HepG2 (cell line): Measurements from ENCODE around the gene TSSK3. TPM values are rescaled to one million over a fixed set of nuclear protein-coding genes. Genes with fewer than 3 reads are reported as not detected.

Experiments
- BCL6 ChIP-seq: IDR thresholded peaks from 2 replicates; pipeline ENCODE4 v1.6.1; 2016; ENCODE audit warnings: missing genetic modification reagents, missing compliant biosample characterization
- CBFB ChIP-seq: sonication (generic); formaldehyde crosslinking; IDR thresholded peaks from 2 replicates; pipeline ENCODE4 v1.4.0; 2020; ENCODE audit warnings: missing genetic modification reagents
- CEBPG ChIP-seq: IDR thresholded peaks from 2 replicates; pipeline ENCODE4 v1.6.1; 2016
- CENPBD1 ChIP-seq: sonication (generic); formaldehyde crosslinking; IDR thresholded peaks from 2 replicates; pipeline ENCODE4 v1.8.0; 2022; ENCODE audit warnings: missing genetic modification reagents, low read depth, mild to moderate bottlenecking, borderline replicate concordance
- CHCHD3 ChIP-seq: sonication (generic); formaldehyde crosslinking; IDR thresholded peaks from 2 replicates; pipeline ENCODE4 v1.8.0; 2022; ENCODE audit warnings: mild to moderate bottlenecking, missing genetic modification reagents, moderate library complexity
- CREB1 ChIP-seq, 2 experiments: fragments of 450-650 bp in 1 of 2; IDR thresholded peaks; 2 replicates each; pipeline ENCODE4 v1.6.1; 2016 to 2017; ENCODE audit warnings: control low read depth in 1 of 2, mild to moderate bottlenecking in 1 of 2, missing compliant biosample characterization in 1 of 2, missing genetic modification characterization in 1 of 2
- CSRNP1 ChIP-seq: sonication (generic); formaldehyde crosslinking; IDR thresholded peaks from 2 replicates; pipeline ENCODE4 v1.8.1; 2023; ENCODE audit warnings: mild to moderate bottlenecking, missing genetic modification reagents
- HINFP ChIP-seq: sonication (generic); formaldehyde crosslinking; IDR thresholded peaks from 2 replicates; pipeline ENCODE4 v1.4.0; 2020; ENCODE audit warnings: low read depth, mild to moderate bottlenecking, missing genetic modification reagents
- HOXA5 ChIP-seq: sonication (generic); formaldehyde crosslinking; IDR thresholded peaks from 2 replicates; pipeline ENCODE4 v1.4.0; 2020; ENCODE audit warnings: missing genetic modification reagents
- ISL2 ChIP-seq: sonication (generic); formaldehyde crosslinking; IDR thresholded peaks from 2 replicates; pipeline ENCODE4 v1.5.0; 2020; ENCODE audit warnings: missing genetic modification reagents
- NBN ChIP-seq: fragments of 450-650 bp; conservative IDR thresholded peaks from 2 replicates; pipeline ENCODE4 v1.6.1; 2017
- RBFOX2 ChIP-seq: fragments of 200-400 bp; formaldehyde crosslinking; IDR thresholded peaks from 2 replicates; pipeline ENCODE4 v1.6.1; 2017; ENCODE audit warnings: low read depth, mild to moderate bottlenecking, low read length
- SAP130 ChIP-seq: IDR thresholded peaks from 2 replicates; pipeline ENCODE4 v1.6.1; 2016; ENCODE audit warnings: low read depth
- SATB2 ChIP-seq: sonication (generic); formaldehyde crosslinking; IDR thresholded peaks from 2 replicates; pipeline ENCODE4 v1.5.0; 2020; ENCODE audit warnings: missing genetic modification reagents
- STAT6 ChIP-seq: sonication (generic); formaldehyde crosslinking; IDR thresholded peaks from 2 replicates; pipeline ENCODE4 v1.4.0; 2020; ENCODE audit warnings: missing genetic modification reagents, mild to moderate bottlenecking, borderline replicate concordance
- THAP8 ChIP-seq: sonication (generic); formaldehyde crosslinking; IDR thresholded peaks from 2 replicates; pipeline ENCODE4 v1.5.1; 2020; ENCODE audit warnings: missing genetic modification reagents, mild to moderate bottlenecking, borderline replicate concordance
- ZC3H13 ChIP-seq: sonication (generic); formaldehyde crosslinking; IDR thresholded peaks from 2 replicates; pipeline ENCODE4 v1.8.1; 2023; ENCODE audit warnings: mild to moderate bottlenecking, missing genetic modification reagents, moderate library complexity
- ZFP91 ChIP-seq: sonication (generic); formaldehyde crosslinking; IDR thresholded peaks from 2 replicates; pipeline ENCODE4 v1.9.0; 2022; ENCODE audit warnings: missing genetic modification reagents, mild to moderate bottlenecking, borderline replicate concordance
- ZNF205 ChIP-seq: IDR thresholded peaks from 2 replicates; pipeline ENCODE4 v1.6.1; 2018; ENCODE audit warnings: missing biosample characterization, missing genetic modification reagents
- ZNF292 ChIP-seq: sonication (generic); formaldehyde crosslinking; IDR thresholded peaks from 2 replicates; pipeline ENCODE4 v1.8.1; 2022; ENCODE audit warnings: mild to moderate bottlenecking, low read depth, missing genetic modification reagents, borderline replicate concordance
- ZNF709 ChIP-seq: sonication (generic); formaldehyde crosslinking; IDR thresholded peaks from 2 replicates; pipeline ENCODE4 v1.5.0; 2020; ENCODE audit warnings: mild to moderate bottlenecking, missing genetic modification reagents
- polyA plus RNA-seq, 8 experiments: library from polyadenylated mRNA; depleted of rRNA in 3 of 8; stranded (reverse) in 7 of 8; unstranded in 1 of 8; fragments of >200 nt; fragmentation: Illumina TruSeq in 4 of 8; extraction: Trizol in 4 of 8; gene quantifications; 2 replicates each; pipeline versions ENCODE4 v1.2.1 to v1.2.3, GENCODE V29; 2011 to 2016; ENCODE audit warnings: low read depth in 4 of 8, missing spikeins in 1 of 8, mixed read lengths in 1 of 8; ENCODE audit not compliant: insufficient read depth in 1 of 8
- total RNA-seq, 5 experiments: library from RNA; depleted of rRNA; stranded (reverse); fragments of >200 nt; fragmentation: Illumina TruSeq; extraction: Trizol; gene quantifications; 2 replicates each; pipeline ENCODE4 v1.2.3, GENCODE V29; 2016; ENCODE audit warnings: low read depth in 1 of 5

TSSK3 gene
- total and polyA plus RNA-seq, 2 of the 13 experiments (the other 11 are each of a cell fraction or from before 2014, with no cell fraction given), result 1.0 to 1.1 TPM

GRCh38 chr1:32345289-32345827 lies 17.0 kb upstream of the TSSK3 start (continued):
- TF ChIP-seq ISL2 (0 out of 2 replicates have a peak, but pooled peaks have one; percentile 19), HINFP (no peak), SATB2 (CRISPR knock-in tag) (0 out of 2 replicates have a peak, but pooled peaks have one; percentile 36), BCL6 (CRISPR knock-in tag) (peak; percentile 53), HOXA5 (0 out of 2 replicates have a peak, but pooled peaks have one; percentile 35), THAP8 (CRISPR knock-in tag) (no peak), ZNF205 (CRISPR knock-in tag) (no peak), CEBPG (CRISPR knock-in tag) (peak; percentile 52), CSRNP1 (CRISPR knock-in tag) (no peak), ZNF292 (CRISPR knock-in tag) (peak; percentile 67; the same call in 1 of the 2 replicates), CREB1 (IDR thresholded peaks at IDR 0.05) (peak; percentile 73), CREB1 (CRISPR knock-in tag; IDR thresholded peaks at IDR 0.05) (no peak; the same call in 1 of the 2 replicates), RBFOX2 (no peak), ZFP91 (CRISPR knock-in tag) (peak; percentile 47), SAP130 (CRISPR knock-in tag) (no peak; the same call in none of the 2 replicates), ZC3H13 (CRISPR knock-in tag) (0 out of 2 replicates have a peak, but pooled peaks have one; percentile 36), NBN (no peak), CBFB (no peak), ZNF709 (CRISPR knock-in tag) (no peak), STAT6 (CRISPR knock-in tag) (peak; percentile 46; the same call in 1 of the 2 replicates), CHCHD3 (no peak), CENPBD1 (no peak)
